Lower leg skin (tissue), 4 donors: ENCODE measurements around the gene EGR1. TPM values are rescaled to one million over a fixed set of nuclear protein-coding genes. Genes with fewer than 3 reads are reported as not detected.

ENCODE experiments used
- DNase-seq, 2 donors: peaks; one replicate each; pipeline ENCODE4 v3.0.0-alpha.2; 2019; ENCODE audit warnings: low spot score in 2 of 2
- H3K4me3 ChIP-seq: fragments of 200-600 bp; sonication (generic); 2 replicates; pipeline ENCODE4 v1.5.1; 2017; ENCODE audit warnings: mild to moderate bottlenecking, low read depth; ENCODE audit not compliant: poor library complexity, severe bottlenecking
- POLR2A ChIP-seq, 2 donors: fragments of 450-650 bp; IDR thresholded peaks; one replicate each; pipeline ENCODE4 v1.6.1; 2016 to 2017; ENCODE audit warnings: antibody characterized with exemption in 2 of 2, mild to moderate bottlenecking in 1 of 2, moderate library complexity in 1 of 2
- WGBS, 2 donors: methylation state at CpG; one replicate each; pipeline ENCODE4 v1.1.5; 2018; 5-methylcytosine and 5-hydroxymethylcytosine counted together
- intact Hi-C: fragments of 100-400 bp; cut with DNase I; formaldehyde crosslinking; loops from one replicate; pipeline ENCODE4 v1.15.0; 2023; ENCODE audit warnings: low total_unique reads
- total RNA-seq, 4 donors: library from RNA; depleted of rRNA; stranded (reverse); fragments of >200 nt; gene quantifications; one replicate each; pipeline ENCODE4 v1.1.0, GENCODE V29; 2016
- TF ChIP-seq, protein P1 (sequence below), 3 donors: fragments of 450-650 bp; IDR thresholded peaks; one replicate each; pipeline ENCODE4 v1.5.1; 2016; ENCODE audit warnings: antibody characterized with exemption in 3 of 3, mild to moderate bottlenecking in 3 of 3, moderate library complexity in 2 of 3

EGR1 gene
- total RNA-seq, 4 donors from 2014 or later = 37.5 to 110 (median 47.8) TPM

DNA sequence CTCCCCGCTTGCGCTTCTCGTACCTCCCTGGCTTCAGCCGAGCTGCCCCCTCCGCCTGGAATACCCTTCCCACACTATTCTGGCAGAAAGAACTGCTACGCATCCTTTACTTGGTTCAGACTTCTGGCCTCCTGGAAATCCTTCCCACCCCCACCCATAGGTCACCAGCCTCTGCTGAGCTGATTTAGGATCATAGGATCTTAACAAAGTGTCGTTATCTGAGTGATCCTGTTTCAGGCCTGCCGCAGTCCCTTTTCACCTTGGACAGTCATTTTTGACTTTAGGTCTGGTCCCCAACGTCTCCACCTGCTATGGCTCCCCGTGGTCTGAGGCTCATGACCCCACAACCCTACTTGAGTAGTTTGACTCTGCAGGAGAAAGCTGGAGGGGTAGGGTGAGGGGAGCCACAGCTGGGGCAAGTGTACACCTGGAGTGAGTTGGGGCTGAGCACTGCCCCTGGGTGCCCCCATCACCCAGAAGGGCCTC lies 27.3 kb downstream of the EGR1 start:
- DNase-seq = no peak
- WGBS, 2 donors = 20 to 28% methylated on average over 10 of the region's 10 CpGs
- TF ChIP-seq POLR2A (IDR thresholded peaks at IDR 0.05) = no peak
- TF ChIP-seq, protein P1, sequence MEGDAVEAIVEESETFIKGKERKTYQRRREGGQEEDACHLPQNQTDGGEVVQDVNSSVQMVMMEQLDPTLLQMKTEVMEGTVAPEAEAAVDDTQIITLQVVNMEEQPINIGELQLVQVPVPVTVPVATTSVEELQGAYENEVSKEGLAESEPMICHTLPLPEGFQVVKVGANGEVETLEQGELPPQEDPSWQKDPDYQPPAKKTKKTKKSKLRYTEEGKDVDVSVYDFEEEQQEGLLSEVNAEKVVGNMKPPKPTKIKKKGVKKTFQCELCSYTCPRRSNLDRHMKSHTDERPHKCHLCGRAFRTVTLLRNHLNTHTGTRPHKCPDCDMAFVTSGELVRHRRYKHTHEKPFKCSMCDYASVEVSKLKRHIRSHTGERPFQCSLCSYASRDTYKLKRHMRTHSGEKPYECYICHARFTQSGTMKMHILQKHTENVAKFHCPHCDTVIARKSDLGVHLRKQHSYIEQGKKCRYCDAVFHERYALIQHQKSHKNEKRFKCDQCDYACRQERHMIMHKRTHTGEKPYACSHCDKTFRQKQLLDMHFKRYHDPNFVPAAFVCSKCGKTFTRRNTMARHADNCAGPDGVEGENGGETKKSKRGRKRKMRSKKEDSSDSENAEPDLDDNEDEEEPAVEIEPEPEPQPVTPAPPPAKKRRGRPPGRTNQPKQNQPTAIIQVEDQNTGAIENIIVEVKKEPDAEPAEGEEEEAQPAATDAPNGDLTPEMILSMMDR (IDR thresholded peaks at IDR 0.05) = no peak
- H3K4me3 ChIP-seq = peak overlapping the region; percentile 10
- intact Hi-C loops = no loop called here

GRCh38 chr5:138495351-138495750 lies 30.1 kb downstream of the EGR1 start:
- WGBS, 2 donors = 70 to 74% methylated on average over 7 of the region's 7 CpGs
- no peak for DNase-seq
- no peak overlapping the region for H3K4me3 ChIP-seq
- TF ChIP-seq, protein P1 (IDR thresholded peaks at IDR 0.05) = no peak
- no peak for TF ChIP-seq POLR2A (IDR thresholded peaks at IDR 0.05)
- intact Hi-C loops = no loop called here

DNA sequence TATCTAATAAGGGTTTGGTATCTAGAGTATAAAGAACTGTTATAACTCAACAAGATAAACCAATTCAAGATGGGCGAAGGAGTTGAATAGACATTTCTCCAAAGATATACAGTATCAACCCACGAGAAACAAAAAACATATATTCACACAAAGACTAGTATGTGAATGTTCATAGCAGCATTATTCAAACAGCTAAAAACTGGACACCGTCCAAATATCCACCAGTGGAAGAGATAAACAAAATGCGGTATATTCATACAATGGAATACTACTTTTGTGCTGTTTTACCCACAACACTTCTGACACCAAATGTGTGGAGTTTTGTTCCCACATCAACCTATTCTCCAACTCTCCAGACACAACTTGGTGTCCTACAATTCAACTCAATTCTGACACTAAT lies 33.1 kb downstream of the EGR1 start:
- 74 to 82% methylated on average over 4 of the region's 4 CpGs for WGBS, 2 donors
- intact Hi-C loops = no loop called here
- H3K4me3 ChIP-seq = no peak overlapping the region
- no peak for TF ChIP-seq POLR2A (IDR thresholded peaks at IDR 0.05)
- TF ChIP-seq, protein P1 (IDR thresholded peaks at IDR 0.05) = no peak
- DNase-seq = no peak

- TF ChIP-seq POLR2A (IDR thresholded peaks at IDR 0.05) = no peak
- TF ChIP-seq, protein P1 (IDR thresholded peaks at IDR 0.05) = no peak
- 38 to 56% methylated on average over 4 of the region's 4 CpGs for WGBS, 2 donors
- DNase-seq = no peak
- intact Hi-C loops = loop anchor here (5.0 kb wide), 1 partner anchor 40 kb away; no protein-coding TSS in a partner anchor
- H3K4me3 ChIP-seq = no peak overlapping the region
These were observed 36.8 kb downstream of the EGR1 start for GRCh38 chr5:138502121-138502520.

DNA sequence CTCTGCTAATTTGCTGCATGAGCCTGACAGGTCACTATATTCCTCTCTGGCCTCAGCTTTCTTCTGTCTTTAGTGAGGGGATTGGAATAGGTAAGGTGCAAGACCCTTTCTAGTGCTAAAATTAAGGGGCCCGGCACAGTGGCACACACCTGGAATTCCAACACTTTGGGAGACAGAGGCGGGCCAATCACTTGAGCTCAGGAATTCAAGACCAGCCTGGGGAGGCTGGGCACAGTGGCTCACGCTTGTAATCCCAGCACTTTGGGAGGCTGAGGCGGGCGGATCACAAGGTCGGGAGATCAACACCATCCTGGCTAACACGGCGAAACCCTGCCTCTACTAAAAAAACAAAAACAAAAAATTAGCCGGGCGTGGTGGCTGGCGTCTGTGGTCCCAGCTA lies 37.2 kb downstream of the EGR1 start:
- no peak overlapping the region for H3K4me3 ChIP-seq
- WGBS, 2 donors = 60 to 74% methylated on average over 11 of the region's 11 CpGs
- TF ChIP-seq, protein P1 (IDR thresholded peaks at IDR 0.05) = no peak
- no peak for TF ChIP-seq POLR2A (IDR thresholded peaks at IDR 0.05)
- DNase-seq = peak in 1 of 2 donors; percentile 80
- intact Hi-C loops = loop anchor here (5.0 kb wide), 1 partner anchor 40 kb away; no protein-coding TSS in a partner anchor
